Endothelial cell of umbilical vein (primary cell): ENCODE results near the gene TNS2. TPM values are rescaled to one million over a fixed set of nuclear protein-coding genes. Genes with fewer than 3 reads are reported as not detected.

Source experiments
- BruUV-seq: library from RNA; stranded (reverse); fragments of 400-500 nt; replicated peaks from 2 replicates; lab custom pipeline; 2021; lab: Mats Ljungman, UMichigan
- CTCF ChIA-PET: fragments of 300-600, 350-600 bp; sonication (Branson Sonifier 250); formaldehyde crosslinking; loops from one replicate; lab custom pipeline; 2021; ENCODE audit warnings: antibody characterized with exemption, inconsistent platforms; lab: Charles Lee
- POLR2A ChIA-PET: fragments of 300-600, 350-600 bp; sonication (Branson Sonifier 250); formaldehyde crosslinking; loops from one replicate; lab custom pipeline; 2021; ENCODE audit warnings: antibody characterized with exemption, inconsistent platforms; lab: Charles Lee
- DNase-seq: peaks from one replicate; pipeline ENCODE4 v3.0.0-alpha.2; 2011; ENCODE audit warnings: low read depth, low spot score
- FAIRE-seq: peaks from 2 replicates; lab custom pipeline; 2011; peaks lifted over from hg19 to GRCh38; lab: Jason Lieb, UNC
- H2AFZ ChIP-seq: 2 replicates; pipeline ENCODE4 v1.6.0; 2012; ENCODE audit warnings: low read depth, low read length, control low read depth, inconsistent platforms
- H3K27ac ChIP-seq: 2 replicates; pipeline ENCODE4 v1.5.1; 2011; ENCODE audit warnings: low read depth, mild to moderate bottlenecking, control low read depth, low read length, moderate library complexity; ENCODE audit not compliant: insufficient read depth
- H3K27me3 ChIP-seq, 2 experiments: 2 replicates each; pipeline versions ENCODE4 v1.6.0 to v1.6.1; 2011; ENCODE audit warnings: low read length in 2 of 2, mixed read lengths in 1 of 2; ENCODE audit not compliant: control insufficient read depth in 2 of 2, insufficient read depth in 2 of 2
- H3K36me3 ChIP-seq, 2 experiments: 2 replicates in 1 of 2; 3 replicates in 1 of 2; pipeline ENCODE4 v1.5.1; 2011; ENCODE audit warnings: low read length in 2 of 2, mild to moderate bottlenecking in 1 of 2, moderate library complexity in 1 of 2; ENCODE audit not compliant: control insufficient read depth in 2 of 2, insufficient read depth in 2 of 2; ENCODE audit errors: extremely low read depth in 1 of 2
- H3K4me1 ChIP-seq: 3 replicates; pipeline ENCODE4 v1.5.1; 2011; ENCODE audit warnings: mild to moderate bottlenecking, low read length; ENCODE audit not compliant: control insufficient read depth, insufficient read depth; ENCODE audit errors: extremely low read depth
- H3K4me2 ChIP-seq: 2 replicates; pipeline ENCODE4 v1.6.1; 2011; ENCODE audit warnings: low read length, control low read depth, mixed read lengths; ENCODE audit not compliant: insufficient read depth
- H3K4me3 ChIP-seq, 3 experiments: fragments of 200-600 bp in 1 of 3; sonication (generic), shearing (Covaris generic) in 1 of 3; replicated peaks in 1 of 3; 2 replicates each; pipeline ENCODE4 v1.5.1; 2011 to 2016; ENCODE audit warnings: control low read depth in 3 of 3, low read length in 3 of 3, mild to moderate bottlenecking in 2 of 3, inconsistent platforms in 1 of 3, low read depth in 1 of 3, moderate library complexity in 1 of 3; ENCODE audit not compliant: insufficient read depth in 1 of 3
- H3K79me2 ChIP-seq: 2 replicates; pipeline ENCODE4 v1.6.0; 2012; ENCODE audit warnings: low read length, inconsistent platforms; ENCODE audit not compliant: control insufficient read depth, insufficient read depth
- H3K9ac ChIP-seq: replicated peaks from 2 replicates; pipeline ENCODE3; 2011; ENCODE audit warnings: low read length, control low read depth; ENCODE audit not compliant: insufficient read depth; ENCODE audit errors: extremely low read depth
- H3K9me1 ChIP-seq: replicated peaks from 3 replicates; pipeline ENCODE4 v1.6.0; 2011; ENCODE audit warnings: mild to moderate bottlenecking, low read length; ENCODE audit not compliant: control insufficient read depth, insufficient read depth; ENCODE audit errors: extremely low read depth
- H3K9me3 ChIP-seq: replicated peaks from 2 replicates; pipeline ENCODE4 v1.5.1; 2012; ENCODE audit warnings: low read length, inconsistent platforms; ENCODE audit not compliant: control insufficient read depth, insufficient read depth
- H4K20me1 ChIP-seq: replicated peaks from 2 replicates; pipeline ENCODE3; 2011; ENCODE audit warnings: mild to moderate bottlenecking, low read length; ENCODE audit not compliant: control insufficient read depth, insufficient read depth; ENCODE audit errors: extremely low read depth
- EZH2 ChIP-seq: IDR thresholded peaks from 2 replicates; pipeline ENCODE4 v1.6.1; 2012; ENCODE audit warnings: borderline replicate concordance, low read depth, mild to moderate bottlenecking, moderate library complexity, low read length, inconsistent platforms; ENCODE audit not compliant: severe bottlenecking
- FOS ChIP-seq: IDR thresholded peaks from 2 replicates; pipeline ENCODE4 v1.6.1; 2011; ENCODE audit warnings: mild to moderate bottlenecking, low read length, moderate library complexity, borderline replicate concordance; ENCODE audit not compliant: insufficient read depth
- GATA2 ChIP-seq: IDR thresholded peaks from 2 replicates; pipeline ENCODE4 v1.7.0; 2011; ENCODE audit warnings: low read depth, mild to moderate bottlenecking, moderate library complexity, mixed read lengths, low read length; ENCODE audit not compliant: insufficient read length, insufficient read depth
- JUN ChIP-seq: IDR thresholded peaks from 2 replicates; pipeline ENCODE4 v1.6.1; 2011; ENCODE audit warnings: borderline replicate concordance, low read depth; ENCODE audit not compliant: insufficient read length, insufficient read depth
- MAX ChIP-seq: IDR thresholded peaks from 2 replicates; pipeline ENCODE4 v1.6.1; 2011; ENCODE audit not compliant: insufficient read depth, insufficient read length
- MYC ChIP-seq: IDR thresholded peaks from one replicate; pipeline ENCODE4 v1.6.1; 2011; ENCODE audit warnings: mild to moderate bottlenecking, low read depth, low read length
- POLR2A ChIP-seq: IDR thresholded peaks from 2 replicates; pipeline ENCODE4 v1.6.1; 2012; ENCODE audit warnings: low read depth, mild to moderate bottlenecking, control low read depth, low read length
- POLR2AphosphoS5 ChIP-seq: IDR thresholded peaks from 2 replicates; pipeline ENCODE4 v1.6.1; 2012; ENCODE audit warnings: low read depth, mild to moderate bottlenecking, control low read depth, low read length, moderate library complexity; ENCODE audit not compliant: insufficient read depth
- dilution Hi-C: fragments of 300-500 bp; cut with MboI; formaldehyde crosslinking; loops from one replicate; pipeline ENCODE4 v1.15.0; 2019; ENCODE audit warnings: low sequenced_read_pairs; ENCODE audit not compliant: extremely low pct_ligation_motif_present
- intact Hi-C: fragments of 100-400 bp; cut with micrococcal nuclease; formaldehyde crosslinking; loops from one replicate; pipeline ENCODE4 v1.10.0; 2022
- polyA plus RNA-seq, 4 experiments: library from polyadenylated mRNA; depleted of rRNA in 3 of 4; stranded (reverse) in 3 of 4; unstranded in 1 of 4; fragments of >200 nt; gene quantifications; 2 replicates each; pipeline versions ENCODE4 v1.2.1 to v1.2.3, GENCODE V29; 2011 to 2012; ENCODE audit warnings: missing spikeins in 1 of 4
- total RNA-seq: library from RNA; stranded (reverse); gene quantifications from 2 replicates; pipeline ENCODE4 v1.2.3, GENCODE V29; 2021
- TF ChIP-seq, protein P1 (sequence below), 2 donors: IDR thresholded peaks; 1 replicate in 1 of 2; 2 replicates in 1 of 2; pipeline ENCODE4 v1.5.1; 2011; ENCODE audit warnings: low read length in 2 of 2, mild to moderate bottlenecking in 2 of 2, moderate library complexity in 2 of 2, control low read depth in 1 of 2, inconsistent platforms in 1 of 2, low read depth in 1 of 2; ENCODE audit not compliant: insufficient read depth in 1 of 2; ENCODE audit errors: extremely low read depth in 1 of 2

Gene TNS2
- total and polyA plus RNA-seq, 2 donors (not counting 3 experiments of a cell fraction or from before 2014, with no cell fraction given): 84.5 to 106 TPM

GRCh38 chr12:53074999-53075370, 25.1 kb downstream of the TNS2 start:
- no TSS peak for BruUV-seq
- CTCF ChIA-PET: interaction anchor here (6.4 kb wide), 1 partner anchor 8 kb away, joined by 91 read pairs; no protein-coding TSS in a partner anchor
- dilution Hi-C loops: no loop called here
- H3K36me3 ChIP-seq: peaks cover 0 to 22% of the 10 kb centered on the region in 2 experiments
- POLR2A ChIA-PET: no interaction called here
- H3K9me1 ChIP-seq: no peaks in the 10 kb centered on the region
- no peak overlapping the region for H3K4me3 ChIP-seq
- H2AFZ ChIP-seq: no peak overlapping the region
- intact Hi-C loops: no loop called here
- no peaks in the 10 kb centered on the region for H3K27me3 ChIP-seq
- H4K20me1 ChIP-seq: no peaks in the 10 kb centered on the region
- H3K27ac ChIP-seq: no peak overlapping the region
- no peak overlapping the region for H3K4me2 ChIP-seq
- TF ChIP-seq FOS (no peak), MAX (no peak), JUN (no peak), MYC (no peak)
- TF ChIP-seq, protein P1, sequence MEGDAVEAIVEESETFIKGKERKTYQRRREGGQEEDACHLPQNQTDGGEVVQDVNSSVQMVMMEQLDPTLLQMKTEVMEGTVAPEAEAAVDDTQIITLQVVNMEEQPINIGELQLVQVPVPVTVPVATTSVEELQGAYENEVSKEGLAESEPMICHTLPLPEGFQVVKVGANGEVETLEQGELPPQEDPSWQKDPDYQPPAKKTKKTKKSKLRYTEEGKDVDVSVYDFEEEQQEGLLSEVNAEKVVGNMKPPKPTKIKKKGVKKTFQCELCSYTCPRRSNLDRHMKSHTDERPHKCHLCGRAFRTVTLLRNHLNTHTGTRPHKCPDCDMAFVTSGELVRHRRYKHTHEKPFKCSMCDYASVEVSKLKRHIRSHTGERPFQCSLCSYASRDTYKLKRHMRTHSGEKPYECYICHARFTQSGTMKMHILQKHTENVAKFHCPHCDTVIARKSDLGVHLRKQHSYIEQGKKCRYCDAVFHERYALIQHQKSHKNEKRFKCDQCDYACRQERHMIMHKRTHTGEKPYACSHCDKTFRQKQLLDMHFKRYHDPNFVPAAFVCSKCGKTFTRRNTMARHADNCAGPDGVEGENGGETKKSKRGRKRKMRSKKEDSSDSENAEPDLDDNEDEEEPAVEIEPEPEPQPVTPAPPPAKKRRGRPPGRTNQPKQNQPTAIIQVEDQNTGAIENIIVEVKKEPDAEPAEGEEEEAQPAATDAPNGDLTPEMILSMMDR (IDR thresholded peaks at IDR 0.05; ENCODE audit: extremely low read depth in 1 of 2, insufficient read depth in 1 of 2, low read depth in 1 of 2, low read length in 2 of 2): no peak
- DNase-seq (no peak), FAIRE-seq (no peak)
- H3K79me2 ChIP-seq: peaks cover 11% of the 10 kb centered on the region
- H3K4me1 ChIP-seq: peaks cover 25% of the 10 kb centered on the region
- H3K9me3 ChIP-seq: no peaks in the 10 kb centered on the region
- no peak overlapping the region for H3K9ac ChIP-seq

DNA sequence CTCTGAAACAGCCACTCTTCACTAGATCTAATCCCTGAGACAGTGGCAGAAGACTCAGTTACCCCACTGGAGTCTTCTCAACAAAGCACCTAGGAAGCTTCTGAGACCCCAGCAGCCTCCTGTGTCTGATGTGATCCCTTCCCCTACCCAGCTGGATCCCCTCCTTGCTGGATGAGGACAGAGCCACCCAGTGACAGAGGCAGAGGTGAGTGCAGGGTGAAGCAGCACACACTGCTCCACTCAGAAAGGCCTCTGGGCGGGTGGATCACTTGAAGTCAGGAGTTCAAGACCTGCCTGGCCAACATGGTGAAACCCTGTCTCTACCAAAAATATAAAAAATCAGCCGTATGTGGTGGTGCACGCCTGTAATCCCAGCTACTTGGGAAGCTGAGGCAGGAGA, 26.6 kb downstream of the TNS2 start:
- H3K9ac ChIP-seq: no peak overlapping the region
- TF ChIP-seq MYC (no peak), POLR2AphosphoS5 (no peak), POLR2A (no peak), JUN (no peak), GATA2 (no peak), EZH2 (no peak), MAX (no peak), FOS (no peak)
- TF ChIP-seq, protein P1 (IDR thresholded peaks at IDR 0.05; ENCODE audit: extremely low read depth in 1 of 2, insufficient read depth in 1 of 2, low read depth in 1 of 2, low read length in 2 of 2): no peak
- no peak overlapping the region for H3K4me3 ChIP-seq
- H3K27me3 ChIP-seq: no peaks in the 10 kb centered on the region
- no peaks in the 10 kb centered on the region for H3K9me1 ChIP-seq
- no peaks in the 10 kb centered on the region for H3K9me3 ChIP-seq
- peaks cover 0 to 22% of the 10 kb centered on the region in 2 experiments for H3K36me3 ChIP-seq
- peaks cover 11% of the 10 kb centered on the region for H3K79me2 ChIP-seq
- H4K20me1 ChIP-seq: no peaks in the 10 kb centered on the region
- BruUV-seq: no TSS peak
- intact Hi-C loops: no loop called here
- H3K4me2 ChIP-seq: no peak overlapping the region
- ChIA-PET CTCF (interaction anchor here (0.6 to 6.4 kb wide), 3 partner anchors 10 to 121 kb away, joined by 3 to 91 read pairs (median 3); no protein-coding TSS in a partner anchor), POLR2A (interaction anchor here (0.6 kb wide), 1 partner anchor 145 kb away, joined by 5 read pairs; no protein-coding TSS in a partner anchor)
- dilution Hi-C loops: no loop called here
- peaks cover 24% of the 10 kb centered on the region for H3K4me1 ChIP-seq
- no peak for DNase-seq
- no peak overlapping the region for H3K27ac ChIP-seq
- FAIRE-seq: no peak
- no peak overlapping the region for H2AFZ ChIP-seq
